ENCODE data around the gene ABCA4.

ABCA4 gene

DNA sequence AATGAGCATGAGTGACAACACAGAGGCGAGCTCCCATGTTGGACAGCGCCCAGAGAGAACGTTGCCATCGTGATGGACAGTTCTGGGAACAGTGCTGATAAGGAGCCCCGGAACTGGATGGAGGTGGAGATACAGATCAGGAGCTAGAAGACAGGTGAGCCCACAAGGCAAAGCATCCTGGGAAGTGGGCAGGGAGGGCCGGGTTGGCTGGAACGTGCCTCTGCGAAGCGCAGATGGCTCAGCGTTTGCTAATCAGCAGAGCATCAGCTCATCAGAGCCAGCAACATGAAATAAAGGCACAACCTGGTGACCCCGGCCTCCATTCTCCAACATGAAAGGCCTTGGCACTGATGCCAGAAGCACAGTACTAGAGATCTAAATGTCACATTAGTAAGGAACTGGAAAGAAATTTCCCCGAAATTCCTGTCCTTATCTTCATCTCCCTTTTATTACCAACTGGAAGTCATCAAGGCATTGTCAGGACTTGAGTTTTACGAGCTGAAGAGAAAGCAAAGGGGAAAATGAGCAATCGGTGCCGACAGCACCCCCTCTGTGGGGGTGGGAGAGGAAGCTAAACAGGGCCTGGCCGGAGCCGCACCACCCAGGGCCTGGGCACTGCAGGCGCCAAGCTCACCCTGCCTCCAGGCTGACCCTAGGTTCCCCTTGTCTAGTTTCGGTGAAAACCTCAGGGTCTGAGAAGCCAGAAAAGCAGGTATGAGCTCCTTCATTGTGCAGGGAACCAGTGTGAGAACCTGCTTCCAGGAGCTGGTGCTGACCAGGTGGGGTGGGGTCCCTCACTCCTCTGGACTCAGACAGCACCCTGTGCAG, 19.9 kb downstream of the ABCA4 start (continued):
- TF ChIP-seq, protein P1, sequence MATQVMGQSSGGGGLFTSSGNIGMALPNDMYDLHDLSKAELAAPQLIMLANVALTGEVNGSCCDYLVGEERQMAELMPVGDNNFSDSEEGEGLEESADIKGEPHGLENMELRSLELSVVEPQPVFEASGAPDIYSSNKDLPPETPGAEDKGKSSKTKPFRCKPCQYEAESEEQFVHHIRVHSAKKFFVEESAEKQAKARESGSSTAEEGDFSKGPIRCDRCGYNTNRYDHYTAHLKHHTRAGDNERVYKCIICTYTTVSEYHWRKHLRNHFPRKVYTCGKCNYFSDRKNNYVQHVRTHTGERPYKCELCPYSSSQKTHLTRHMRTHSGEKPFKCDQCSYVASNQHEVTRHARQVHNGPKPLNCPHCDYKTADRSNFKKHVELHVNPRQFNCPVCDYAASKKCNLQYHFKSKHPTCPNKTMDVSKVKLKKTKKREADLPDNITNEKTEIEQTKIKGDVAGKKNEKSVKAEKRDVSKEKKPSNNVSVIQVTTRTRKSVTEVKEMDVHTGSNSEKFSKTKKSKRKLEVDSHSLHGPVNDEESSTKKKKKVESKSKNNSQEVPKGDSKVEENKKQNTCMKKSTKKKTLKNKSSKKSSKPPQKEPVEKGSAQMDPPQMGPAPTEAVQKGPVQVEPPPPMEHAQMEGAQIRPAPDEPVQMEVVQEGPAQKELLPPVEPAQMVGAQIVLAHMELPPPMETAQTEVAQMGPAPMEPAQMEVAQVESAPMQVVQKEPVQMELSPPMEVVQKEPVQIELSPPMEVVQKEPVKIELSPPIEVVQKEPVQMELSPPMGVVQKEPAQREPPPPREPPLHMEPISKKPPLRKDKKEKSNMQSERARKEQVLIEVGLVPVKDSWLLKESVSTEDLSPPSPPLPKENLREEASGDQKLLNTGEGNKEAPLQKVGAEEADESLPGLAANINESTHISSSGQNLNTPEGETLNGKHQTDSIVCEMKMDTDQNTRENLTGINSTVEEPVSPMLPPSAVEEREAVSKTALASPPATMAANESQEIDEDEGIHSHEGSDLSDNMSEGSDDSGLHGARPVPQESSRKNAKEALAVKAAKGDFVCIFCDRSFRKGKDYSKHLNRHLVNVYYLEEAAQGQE (tag by site-specific recombination; IDR thresholded peaks at IDR 0.05) = peak; percentile 98
- TF ChIP-seq ZFP69B (tag by site-specific recombination; IDR thresholded peaks at IDR 0.05) (no peak), ZNF19 (tag by site-specific recombination; IDR thresholded peaks at IDR 0.05; ENCODE audit: low read depth) (no peak), ZBTB8A (tag by site-specific recombination; IDR thresholded peaks at IDR 0.05) (no peak), ZBTB7A (tag by site-specific recombination; IDR thresholded peaks at IDR 0.05; ENCODE audit: low read depth) (no peak), PRDM4 (tag by site-specific recombination; IDR thresholded peaks at IDR 0.05) (no peak; the same call in 1 of the 2 replicates), ZNF677 (tag by site-specific recombination; IDR thresholded peaks at IDR 0.05) (no peak), RBAK (tag by site-specific recombination; IDR thresholded peaks at IDR 0.05) (no peak), TCF7L2 (IDR thresholded peaks at IDR 0.05; ENCODE audit: borderline replicate concordance, low read depth, low read length) (no peak), ZNF792 (tag by site-specific recombination; IDR thresholded peaks at IDR 0.05) (no peak), ZIC2 (tag by site-specific recombination; IDR thresholded peaks at IDR 0.05) (peak; percentile 76), WT1 (tag by site-specific recombination; IDR thresholded peaks at IDR 0.05) (no peak), ZNF292 (tag by site-specific recombination; IDR thresholded peaks at IDR 0.05; ENCODE audit: borderline replicate concordance, low read depth) (no peak), OSR2 (tag by site-specific recombination; IDR thresholded peaks at IDR 0.05) (0 out of 2 replicates have a peak, but pooled peaks have one; percentile 29), ZNF398 (tag by site-specific recombination; IDR thresholded peaks at IDR 0.05) (peak; percentile 37; the same call in 1 of the 2 replicates), ZNF335 (tag by site-specific recombination; conservative IDR thresholded peaks at IDR 0.05) (no peak; the same call in 1 of the 2 replicates), ZNF561 (tag by site-specific recombination; IDR thresholded peaks at IDR 0.05; ENCODE audit: borderline replicate concordance) (no peak), ZNF157 (tag by site-specific recombination; IDR thresholded peaks at IDR 0.05) (no peak), KLF16 (tag by site-specific recombination; IDR thresholded peaks at IDR 0.05) (no peak), SALL2 (tag by site-specific recombination; IDR thresholded peaks at IDR 0.05; ENCODE audit: borderline replicate concordance) (no peak), ZSCAN5A (tag by site-specific recombination; IDR thresholded peaks at IDR 0.05) (no peak), TRIM28 (IDR thresholded peaks at IDR 0.05; ENCODE audit: borderline replicate concordance, low read length) (no peak; the same call in 1 of the 2 replicates)
- TF ChIP-seq, protein P2, sequence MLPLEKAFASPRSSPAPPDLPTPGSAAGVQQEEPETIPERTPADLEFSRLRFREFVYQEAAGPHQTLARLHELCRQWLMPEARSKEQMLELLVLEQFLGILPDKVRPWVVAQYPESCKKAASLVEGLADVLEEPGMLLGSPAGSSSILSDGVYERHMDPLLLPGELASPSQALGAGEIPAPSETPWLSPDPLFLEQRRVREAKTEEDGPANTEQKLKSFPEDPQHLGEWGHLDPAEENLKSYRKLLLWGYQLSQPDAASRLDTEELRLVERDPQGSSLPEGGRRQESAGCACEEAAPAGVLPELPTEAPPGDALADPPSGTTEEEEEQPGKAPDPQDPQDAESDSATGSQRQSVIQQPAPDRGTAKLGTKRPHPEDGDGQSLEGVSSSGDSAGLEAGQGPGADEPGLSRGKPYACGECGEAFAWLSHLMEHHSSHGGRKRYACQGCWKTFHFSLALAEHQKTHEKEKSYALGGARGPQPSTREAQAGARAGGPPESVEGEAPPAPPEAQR (tag by site-specific recombination; IDR thresholded peaks at IDR 0.05) = no peak
- TF ChIP-seq, protein P3, sequence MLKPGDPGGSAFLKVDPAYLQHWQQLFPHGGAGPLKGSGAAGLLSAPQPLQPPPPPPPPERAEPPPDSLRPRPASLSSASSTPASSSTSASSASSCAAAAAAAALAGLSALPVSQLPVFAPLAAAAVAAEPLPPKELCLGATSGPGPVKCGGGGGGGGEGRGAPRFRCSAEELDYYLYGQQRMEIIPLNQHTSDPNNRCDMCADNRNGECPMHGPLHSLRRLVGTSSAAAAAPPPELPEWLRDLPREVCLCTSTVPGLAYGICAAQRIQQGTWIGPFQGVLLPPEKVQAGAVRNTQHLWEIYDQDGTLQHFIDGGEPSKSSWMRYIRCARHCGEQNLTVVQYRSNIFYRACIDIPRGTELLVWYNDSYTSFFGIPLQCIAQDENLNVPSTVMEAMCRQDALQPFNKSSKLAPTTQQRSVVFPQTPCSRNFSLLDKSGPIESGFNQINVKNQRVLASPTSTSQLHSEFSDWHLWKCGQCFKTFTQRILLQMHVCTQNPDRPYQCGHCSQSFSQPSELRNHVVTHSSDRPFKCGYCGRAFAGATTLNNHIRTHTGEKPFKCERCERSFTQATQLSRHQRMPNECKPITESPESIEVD (tag by site-specific recombination; IDR thresholded peaks at IDR 0.05) = peak; percentile 72

All from HEK293 (cell line).